HK-2 (cell line): Measurements from ENCODE around the gene FKBP10.

ENCODE experiments used
- DNase-seq: peaks from one replicate; pipeline ENCODE4 v3.0.0-alpha.2; 2018; ENCODE audit not compliant: unreplicated experiment

Gene FKBP10

DNA sequence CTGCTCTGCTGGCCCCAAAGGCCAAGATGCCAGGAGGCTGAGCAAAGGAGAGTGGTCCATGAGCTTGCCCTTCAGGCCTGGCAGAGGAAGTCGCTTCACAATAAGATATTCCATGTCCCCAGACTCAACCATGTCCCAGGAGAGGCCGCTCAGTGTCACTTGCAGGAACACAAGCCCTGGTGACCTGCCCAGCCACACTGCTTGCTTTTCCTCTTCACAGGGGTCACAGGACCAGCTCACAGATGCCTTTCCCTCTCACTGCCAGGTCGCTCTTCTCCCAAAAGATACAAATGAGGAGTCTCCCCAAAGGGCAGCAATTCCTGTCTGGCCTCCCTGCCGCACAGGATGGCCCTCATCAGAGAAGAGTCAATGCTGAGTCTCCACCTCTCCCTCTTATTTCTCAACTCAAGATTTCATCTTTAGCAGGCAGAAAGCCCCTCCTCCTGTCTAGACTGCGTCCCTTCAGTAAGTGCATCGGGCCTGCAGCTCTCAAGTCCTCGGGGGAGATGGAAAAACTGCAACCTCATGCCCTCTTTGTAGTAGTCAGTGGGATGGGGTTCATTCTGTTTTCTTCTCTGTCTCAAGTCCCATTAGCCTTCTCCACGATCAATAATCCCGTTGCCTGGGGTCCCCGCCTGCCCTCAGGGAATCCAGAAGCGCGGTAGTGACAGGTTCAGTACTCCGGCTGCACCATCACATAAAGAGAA lies 31.2 kb upstream of the FKBP10 start:
- DNase-seq: no peak

DNA sequence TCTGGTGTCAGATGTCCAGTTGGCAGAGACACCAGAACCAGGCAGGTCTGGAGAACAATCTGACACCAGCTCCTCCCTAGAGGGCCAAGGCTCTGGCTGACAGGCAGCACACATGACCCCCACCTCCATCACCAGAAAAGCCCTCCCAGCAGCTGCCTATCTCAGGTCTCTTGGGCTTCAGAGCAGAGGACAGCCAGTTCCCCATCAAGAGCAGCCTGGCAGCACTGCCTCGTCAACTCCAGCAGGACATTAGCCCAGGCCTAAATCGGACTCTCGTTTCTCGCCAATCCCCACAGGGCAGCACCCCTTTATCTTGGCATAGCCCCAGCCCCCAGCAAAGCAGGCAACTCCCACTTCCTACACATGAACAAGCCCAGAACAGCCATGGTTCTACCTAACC lies 30.7 kb upstream of the FKBP10 start:
- no peak for DNase-seq

DNA sequence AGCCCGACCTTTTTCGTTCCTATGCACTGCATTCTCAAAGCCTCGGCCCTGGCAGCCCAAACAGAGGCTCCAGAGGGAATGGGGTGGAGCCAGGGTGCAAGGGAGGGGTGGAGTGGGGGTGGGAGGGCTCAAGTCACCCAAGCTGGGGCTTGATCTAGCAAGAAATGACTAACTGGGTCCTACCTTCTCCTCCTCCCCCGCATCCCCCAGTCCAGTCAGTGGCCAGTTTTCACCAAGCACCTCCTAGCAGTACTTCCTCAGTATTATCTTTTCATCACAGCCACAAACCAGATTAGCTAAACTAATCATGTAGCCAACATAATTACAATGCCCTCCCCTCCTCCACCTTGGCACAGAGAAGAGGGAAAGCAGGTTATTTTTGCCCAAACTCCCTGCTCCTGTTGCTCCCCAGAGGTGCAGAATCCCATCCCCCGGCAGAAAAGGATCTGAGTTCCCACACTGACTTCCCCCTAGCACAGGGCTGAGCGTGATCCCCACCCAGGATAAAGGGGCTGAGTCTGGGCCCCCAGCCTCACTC lies 28.5 kb upstream of the FKBP10 start:
- DNase-seq: peak; percentile 55

DNA sequence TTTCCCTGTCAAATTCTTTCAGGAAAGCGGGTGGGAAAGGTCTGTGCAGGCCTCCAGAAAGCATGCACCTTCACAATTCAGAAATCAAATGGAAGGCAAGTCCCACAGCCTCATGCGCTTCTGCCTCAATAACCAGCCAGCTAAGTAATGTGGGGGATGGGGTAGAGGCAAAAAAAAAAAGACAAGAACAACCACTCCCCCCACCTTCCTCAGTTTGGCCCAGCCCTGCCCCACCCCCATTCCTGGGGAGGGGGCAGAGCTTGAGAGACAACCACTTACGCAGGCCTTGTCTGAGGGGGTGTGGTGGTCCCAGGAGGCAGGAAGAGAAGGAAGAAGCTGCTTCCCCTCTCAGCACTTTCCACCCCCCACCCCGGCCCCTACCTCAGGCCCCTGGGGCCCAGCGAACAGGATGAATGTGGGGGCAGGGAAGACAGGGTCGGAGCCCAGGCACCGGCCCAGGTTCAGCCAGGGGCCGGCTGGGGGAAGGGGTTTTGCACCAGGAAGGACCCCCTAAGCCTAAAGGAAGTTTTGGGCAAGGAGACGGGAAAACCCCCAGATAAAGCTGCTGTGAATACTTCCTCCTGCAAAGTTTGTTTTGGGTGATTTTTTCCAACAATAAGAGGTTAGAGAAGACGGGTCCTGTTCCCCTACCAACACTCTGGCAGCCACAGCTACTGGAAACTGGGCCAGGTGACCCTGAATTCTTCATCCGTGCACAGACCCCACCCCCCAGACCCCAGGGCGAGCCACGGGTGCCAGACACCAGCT lies 27.5 kb upstream of the FKBP10 start:
- no peak for DNase-seq

DNA sequence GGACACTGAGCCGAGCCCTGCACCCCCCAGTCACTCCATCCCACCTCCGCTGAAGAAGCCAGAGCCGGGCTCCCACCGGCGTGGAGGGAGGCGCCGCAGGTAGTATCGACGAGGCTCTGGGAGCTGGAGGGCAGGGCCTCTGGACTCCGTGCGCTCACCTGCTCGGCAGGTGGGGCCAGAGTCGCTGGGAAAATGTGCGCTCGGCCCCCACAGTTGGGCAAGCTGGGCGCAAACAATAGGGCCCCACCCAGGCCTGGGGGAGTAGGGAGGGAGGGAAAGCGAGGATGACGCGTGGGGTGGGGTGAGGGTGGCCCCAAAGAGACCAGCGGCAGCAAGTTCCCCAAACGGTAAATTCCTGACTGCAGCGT lies 27.0 kb upstream of the FKBP10 start:
- DNase-seq: no peak

DNA sequence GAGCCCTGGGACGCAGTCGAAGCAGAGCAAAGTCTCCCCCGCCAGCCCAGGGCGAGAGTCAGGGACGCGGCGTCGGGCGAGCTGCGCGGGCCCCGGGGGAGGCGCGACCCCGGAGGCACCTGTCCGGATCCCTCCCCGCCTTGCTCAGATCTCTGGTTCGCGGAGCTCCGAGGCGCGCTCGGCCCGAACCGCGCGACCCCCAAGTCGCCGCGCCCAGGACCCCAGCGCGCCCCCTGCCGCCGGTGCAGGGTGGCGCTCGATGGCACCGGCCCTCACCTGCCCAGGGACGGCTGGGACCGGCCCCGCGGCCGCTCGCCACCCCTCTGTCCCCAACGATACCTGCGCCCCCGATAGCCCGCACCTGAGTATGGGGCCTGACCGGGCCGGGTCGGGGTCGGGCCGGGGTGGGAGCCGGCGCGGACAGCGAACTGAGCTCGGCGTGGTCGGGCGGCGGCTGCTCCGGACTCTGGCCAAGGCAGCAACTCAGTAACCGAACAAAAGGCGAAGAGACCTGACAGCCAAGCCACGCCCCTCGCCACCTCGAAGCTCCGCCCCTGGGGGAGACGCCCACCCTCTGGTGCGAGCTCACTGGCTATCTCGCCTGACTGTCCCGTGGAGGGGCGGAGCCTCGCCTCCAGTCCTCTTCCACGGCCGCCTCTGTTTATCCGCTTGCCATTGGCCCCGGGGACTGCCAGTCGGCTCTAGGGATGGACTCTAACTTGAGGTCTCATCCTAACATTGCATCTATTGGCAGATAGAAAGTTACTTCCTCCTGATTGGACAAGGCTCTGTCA lies 26.4 kb upstream of the FKBP10 start, which contains the start of gene JUP:
Gene JUP, minus strand, starts transcription at position 485 of the 794 bp plus-strand sequence. CDS start 14,857 bp downstream, outside the sequence.
- peak; percentile 99 for DNase-seq

DNA sequence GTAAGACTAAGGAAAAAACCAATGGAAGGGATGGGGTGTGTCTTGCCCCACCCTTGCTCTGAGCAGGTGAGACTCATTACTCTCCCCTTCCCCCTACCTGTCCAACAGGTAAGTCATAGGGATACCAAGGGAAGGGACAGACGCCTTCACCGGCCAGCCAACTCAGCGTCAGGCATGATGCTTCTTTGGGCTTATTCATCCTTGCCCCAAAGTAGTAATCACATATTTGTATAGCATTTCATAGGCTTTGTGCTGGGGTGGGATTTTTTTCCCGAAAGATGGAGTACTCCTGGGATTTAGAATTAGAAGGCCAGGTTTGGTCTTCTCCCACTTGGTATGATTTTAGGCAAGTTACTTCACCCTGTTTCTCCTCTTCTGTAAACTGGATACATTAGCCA lies 25.8 kb upstream of the FKBP10 start:
- no peak for DNase-seq

DNA sequence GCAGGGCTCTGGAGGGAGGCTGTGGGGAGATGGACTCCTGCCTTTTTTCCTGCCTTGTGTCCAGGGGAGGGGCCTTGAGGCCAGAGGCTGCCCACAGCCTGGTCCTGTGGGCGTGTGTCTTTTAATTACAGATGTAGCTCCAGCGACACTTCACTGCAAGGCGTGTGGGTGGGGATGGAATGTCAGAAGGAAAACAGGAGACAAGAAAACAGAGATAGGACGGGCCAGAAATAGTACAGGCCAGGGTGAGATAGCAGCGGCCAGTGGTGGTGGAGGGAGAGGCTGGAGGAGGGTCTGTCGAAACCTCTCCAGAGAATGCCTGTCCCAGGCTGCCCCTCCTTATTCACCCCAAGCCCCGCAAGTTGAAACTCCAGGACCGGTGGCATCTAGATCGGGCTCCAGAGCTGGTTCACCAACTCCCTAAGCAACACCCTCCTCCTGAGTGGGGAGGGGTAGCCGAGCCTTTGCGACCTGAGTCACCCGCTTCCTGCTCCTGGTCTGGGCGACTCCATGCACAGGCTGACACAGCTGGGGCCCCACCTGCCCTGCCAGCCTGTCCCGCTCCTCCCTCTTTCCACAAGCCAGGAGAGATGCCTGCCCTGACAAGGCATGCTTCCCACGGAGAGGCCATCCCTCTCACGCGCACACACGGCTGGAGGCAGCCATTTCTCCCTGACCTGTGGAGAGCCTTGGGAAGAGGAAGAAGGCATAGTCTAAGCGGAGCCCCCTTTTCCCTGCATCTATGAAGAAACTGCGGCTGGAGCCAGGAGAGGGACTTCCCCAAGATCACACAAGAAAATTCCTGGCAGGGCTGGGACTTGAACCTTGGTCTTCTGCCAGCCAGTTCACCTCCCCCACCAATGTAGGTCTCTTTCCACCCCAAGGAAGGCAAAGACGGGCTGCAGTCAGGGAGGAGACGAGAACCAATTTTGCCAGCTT lies 19.7 kb upstream of the FKBP10 start:
- DNase-seq: peak; percentile 88

DNA sequence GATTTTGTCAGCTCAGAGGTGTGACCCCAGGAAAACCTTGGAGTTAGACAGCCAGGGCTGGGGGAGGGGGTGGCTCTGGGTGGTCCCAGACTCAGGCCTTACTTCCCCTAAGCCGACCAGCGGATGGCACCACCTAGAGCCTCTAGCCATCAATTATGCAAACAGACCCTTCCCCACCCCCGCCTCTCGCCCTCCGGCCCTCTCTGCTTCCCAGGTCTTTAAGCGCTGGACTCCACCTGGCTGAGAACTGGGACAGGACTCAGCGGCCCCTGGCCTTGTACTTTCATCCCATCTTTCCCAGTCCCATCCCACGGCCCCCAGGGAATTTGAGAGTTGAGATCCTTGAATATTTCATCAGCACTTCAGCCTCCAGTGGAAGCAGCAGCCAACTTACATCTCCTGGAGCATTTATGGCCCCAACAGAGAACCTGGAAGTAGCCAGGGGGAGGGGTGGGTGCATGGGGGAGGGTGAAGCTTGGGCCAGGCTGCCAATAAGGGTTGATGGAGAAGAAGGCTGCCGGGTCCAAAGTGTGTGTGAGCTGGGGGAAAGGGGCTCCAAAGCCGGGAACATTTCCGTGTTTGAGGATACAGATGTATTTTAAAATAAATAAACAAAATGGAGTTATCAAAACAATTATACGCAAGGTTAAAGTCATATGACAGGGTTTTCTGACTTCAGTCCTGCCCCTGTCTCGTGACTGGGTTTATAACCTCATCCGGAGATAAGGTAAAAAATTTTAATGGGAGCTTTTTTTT lies 18.8 kb upstream of the FKBP10 start:
- no peak for DNase-seq

DNA sequence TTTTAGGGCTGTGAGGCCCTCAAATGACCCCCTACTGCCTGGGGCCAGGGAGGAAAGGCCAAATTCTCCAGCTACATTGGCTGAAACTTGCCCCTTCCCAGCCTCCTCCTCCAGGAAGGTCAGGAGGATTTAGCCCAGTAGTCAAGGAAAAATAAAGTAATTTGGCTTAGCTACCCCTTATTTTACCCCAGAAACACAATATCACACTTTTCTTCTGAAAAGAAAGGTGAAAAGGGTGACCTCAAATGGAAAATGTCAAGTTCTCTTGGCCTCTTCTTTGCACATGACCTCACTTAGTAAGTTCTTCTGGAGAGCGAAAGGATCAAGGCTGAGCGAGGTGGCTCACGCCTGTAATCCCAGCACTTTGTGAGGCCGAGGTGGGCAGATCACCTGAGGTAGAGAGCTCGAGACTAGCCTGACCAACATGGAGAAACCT lies 18.2 kb upstream of the FKBP10 start:
- DNase-seq: no peak

DNA sequence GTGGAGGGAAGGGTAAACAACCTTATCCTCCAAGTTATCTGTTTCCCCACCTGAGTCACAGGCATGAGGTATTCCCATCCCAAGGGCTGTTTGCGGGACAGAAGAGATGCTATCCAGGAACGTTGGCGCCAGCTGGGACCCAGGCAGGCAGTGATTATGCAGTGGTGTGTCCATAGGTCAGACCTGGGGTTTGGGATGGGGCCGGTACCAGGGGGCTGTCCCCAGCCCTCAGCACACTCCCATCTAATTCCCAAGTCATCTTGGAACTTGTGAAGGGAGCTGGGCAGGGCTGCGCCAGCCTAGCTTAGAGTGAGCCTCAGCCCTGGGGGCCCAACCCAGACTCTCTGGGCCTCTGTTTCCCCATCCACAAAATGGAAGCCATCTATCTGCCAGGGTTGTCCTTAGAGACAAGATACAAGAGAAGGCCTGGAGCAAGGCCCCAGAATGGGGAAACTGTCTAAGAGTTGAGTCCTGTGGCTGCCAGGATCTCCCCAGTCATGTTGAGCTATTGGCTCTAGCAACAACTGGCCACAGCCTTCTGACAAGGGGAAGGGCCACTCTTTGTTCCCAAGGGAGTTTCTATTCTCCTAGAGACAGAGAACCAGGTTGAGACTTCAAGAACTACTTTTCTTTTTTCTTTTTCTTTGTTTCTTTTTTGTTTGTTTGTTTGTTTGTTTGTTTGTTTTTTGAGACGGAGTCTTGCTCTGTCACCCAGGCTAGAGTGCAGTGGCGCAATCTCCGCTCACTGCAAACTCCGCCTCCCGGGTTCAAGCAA lies 16.5 kb upstream of the FKBP10 start:
- no peak for DNase-seq

DNA sequence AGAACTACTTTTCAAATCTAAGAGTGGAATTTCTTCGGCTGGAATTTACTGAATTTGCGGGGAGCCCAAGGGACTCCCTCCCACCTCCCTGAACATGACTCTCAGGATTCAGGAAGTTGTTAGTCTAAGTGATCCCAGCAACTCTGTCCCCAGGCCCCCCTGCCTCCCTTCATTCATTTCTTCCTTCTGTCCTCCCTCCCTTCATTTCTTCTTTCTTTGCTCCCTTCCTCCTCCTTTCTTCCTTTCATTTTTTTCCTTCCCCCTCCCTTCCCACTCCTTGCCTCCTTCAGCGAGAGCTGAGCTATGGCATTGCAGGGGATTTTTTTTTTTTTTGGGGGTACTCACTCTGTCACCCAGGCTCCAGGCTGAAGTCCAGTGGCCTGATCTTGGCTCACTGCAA lies 15.4 kb upstream of the FKBP10 start:
- no peak for DNase-seq

DNA sequence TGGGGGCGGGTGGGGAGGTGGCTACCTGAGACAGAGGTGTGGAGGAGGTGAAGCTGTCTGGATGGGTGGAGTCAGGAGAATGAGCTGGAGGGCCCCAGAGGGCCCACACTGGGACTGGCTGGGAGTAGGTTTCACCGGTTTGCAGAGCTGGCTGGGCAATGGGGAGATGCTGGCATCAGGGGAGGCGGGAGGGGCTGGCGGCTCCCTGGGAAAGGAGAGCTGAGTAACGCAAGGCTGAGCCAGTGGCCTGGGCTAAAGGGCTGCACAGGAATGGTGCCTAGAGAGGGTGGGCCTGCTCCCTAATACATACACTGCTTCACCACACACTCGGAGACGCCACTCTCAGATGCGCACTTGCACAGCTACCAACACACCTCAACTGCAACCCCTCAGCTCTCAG lies 13.4 kb upstream of the FKBP10 start:
- no peak for DNase-seq

DNA sequence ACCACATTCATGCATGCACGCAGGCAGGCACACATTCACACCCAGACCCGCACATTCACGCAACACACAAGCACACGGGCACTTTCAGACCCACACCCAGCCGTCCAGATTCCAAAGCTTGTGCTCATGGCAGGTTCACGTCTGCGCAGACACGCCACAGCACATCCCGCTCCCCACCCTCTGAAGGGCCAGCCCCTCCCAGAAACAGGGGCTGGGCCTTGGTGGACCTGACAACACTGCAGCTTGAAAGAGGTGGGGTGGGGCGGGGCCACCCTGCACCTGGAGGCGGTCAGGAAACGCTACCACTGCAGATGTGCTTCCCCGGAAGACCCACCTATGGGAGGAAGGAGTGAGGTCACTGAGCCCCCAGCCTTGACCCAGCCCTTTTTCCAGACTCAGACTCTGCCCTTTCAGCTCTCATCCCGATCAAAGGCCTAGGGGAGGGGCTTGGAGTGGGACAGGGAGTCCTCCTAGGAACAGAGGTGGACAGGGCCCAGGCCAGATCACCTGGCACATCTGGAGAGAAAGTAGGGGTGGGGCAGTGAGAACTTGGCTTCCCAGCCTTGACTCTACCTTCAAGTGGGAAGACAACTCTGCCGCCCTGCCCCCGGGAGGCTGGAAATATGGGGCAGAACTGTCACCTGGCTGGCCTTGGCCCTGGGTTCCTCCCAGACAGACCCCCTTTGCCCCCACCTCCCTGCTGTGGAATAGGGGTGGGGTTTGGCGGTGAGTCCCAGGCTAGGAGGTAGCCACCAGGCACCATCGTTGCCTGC lies 12.0 kb upstream of the FKBP10 start:
- DNase-seq: peak; percentile 84

DNA sequence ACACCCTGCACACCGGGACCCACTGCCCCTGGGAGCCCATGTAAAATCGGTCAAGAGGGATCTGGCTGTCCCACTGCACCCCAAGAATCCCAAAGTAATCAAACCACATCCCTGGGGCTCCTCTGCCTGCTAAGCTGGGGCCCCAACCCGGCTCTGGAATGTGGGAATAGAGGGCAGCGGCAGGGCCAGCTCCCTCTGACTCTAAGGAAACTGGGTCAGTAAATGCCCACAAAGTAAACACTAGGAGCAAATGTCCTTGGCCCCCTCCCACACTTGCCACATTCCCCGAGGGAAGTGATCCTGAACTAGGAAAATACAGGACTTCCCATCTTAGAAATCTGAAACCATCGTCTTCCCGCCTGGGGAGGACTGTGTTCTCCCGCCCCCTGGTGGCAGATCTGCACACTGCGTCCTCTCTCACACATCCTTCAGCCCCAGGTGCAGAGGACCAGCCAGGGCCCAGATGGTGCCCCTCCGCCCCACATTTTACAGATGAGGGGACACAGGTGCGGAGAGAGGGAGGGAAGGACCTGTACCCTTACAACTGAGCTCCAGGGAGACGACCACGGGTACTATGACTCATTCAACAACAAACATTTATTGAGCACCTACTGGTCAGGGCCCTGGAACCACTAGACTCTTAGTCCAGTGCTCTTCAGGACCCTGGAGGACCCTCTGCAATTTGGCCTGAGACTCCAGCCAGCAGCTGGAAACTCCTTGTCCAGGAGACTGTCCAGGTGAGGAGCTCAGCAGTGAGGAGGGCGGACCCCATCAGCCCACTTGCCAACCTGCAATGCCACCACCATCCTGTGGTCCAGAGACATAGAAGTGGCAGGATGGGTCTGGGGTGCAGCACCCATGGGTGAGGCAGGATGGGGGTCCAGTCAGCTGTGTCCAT lies 11.2 kb upstream of the FKBP10 start:
- DNase-seq: peak; percentile 92

DNA sequence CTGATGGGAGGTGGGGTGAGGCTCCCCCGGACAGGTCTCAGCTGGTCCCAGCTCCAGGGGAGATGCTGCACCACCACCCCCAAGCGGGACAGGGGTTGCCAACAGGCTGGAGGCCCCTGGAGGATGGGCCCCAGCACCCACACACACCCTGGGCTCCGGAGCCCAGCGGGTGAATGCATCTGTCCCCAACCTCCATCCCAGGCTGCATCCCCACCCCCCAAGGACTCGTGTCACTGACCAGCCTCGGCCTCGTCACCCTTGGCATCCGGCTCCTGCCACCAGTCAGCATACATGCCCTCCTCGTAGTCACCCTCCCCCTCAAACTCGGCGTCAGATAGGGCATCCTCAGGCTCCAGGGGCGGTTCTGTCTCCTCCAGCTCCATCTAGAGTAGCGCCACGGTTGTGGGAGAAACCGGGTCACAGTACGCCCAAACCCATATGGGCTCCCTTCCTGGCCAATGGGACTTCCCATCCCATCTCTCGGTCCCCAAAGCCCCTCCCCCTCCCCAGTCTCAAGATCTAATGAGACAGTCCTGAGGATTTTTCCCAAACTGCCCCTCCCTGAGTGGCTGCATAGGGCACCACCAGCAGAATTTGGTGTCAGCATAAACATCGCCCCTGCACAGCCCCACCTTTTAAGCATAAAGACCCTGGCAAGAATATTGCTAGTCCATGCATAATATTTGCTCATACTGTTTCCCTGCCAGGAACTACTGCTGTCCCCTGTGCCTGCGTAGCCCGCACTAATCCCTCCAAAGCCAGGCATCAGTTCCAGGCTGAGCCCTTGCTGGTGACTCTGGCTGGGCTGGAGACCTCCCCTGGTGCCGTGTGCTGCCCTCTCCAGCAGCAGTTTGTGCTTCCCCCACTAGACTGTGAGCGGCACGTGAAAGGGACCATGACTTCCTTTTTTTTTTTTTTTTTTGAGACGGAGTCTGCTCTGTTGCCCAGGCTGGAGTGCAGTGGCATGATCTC lies 9.5 kb upstream of the FKBP10 start:
- no peak for DNase-seq
